Body of pancreas (tissue), 4 donors: ENCODE measurements around the gene C1QC.

Source experiments
- POLR2A ChIP-seq, 3 donors: fragments of 450-650 bp; IDR thresholded peaks; one replicate each; pipeline ENCODE4 v1.6.1; 2016; ENCODE audit warnings: antibody characterized with exemption in 3 of 3, mild to moderate bottlenecking in 2 of 3
- TF ChIP-seq, protein P1 (sequence below), 7 experiments: fragments of 450-650 bp in 4 of 7; fragments of 200-600 bp in 3 of 7; sonication (generic) in 3 of 7; IDR thresholded peaks; one replicate each; pipeline ENCODE4 v1.5.1; 2016 to 2019; ENCODE audit warnings: antibody characterized with exemption in 7 of 7

DNA sequence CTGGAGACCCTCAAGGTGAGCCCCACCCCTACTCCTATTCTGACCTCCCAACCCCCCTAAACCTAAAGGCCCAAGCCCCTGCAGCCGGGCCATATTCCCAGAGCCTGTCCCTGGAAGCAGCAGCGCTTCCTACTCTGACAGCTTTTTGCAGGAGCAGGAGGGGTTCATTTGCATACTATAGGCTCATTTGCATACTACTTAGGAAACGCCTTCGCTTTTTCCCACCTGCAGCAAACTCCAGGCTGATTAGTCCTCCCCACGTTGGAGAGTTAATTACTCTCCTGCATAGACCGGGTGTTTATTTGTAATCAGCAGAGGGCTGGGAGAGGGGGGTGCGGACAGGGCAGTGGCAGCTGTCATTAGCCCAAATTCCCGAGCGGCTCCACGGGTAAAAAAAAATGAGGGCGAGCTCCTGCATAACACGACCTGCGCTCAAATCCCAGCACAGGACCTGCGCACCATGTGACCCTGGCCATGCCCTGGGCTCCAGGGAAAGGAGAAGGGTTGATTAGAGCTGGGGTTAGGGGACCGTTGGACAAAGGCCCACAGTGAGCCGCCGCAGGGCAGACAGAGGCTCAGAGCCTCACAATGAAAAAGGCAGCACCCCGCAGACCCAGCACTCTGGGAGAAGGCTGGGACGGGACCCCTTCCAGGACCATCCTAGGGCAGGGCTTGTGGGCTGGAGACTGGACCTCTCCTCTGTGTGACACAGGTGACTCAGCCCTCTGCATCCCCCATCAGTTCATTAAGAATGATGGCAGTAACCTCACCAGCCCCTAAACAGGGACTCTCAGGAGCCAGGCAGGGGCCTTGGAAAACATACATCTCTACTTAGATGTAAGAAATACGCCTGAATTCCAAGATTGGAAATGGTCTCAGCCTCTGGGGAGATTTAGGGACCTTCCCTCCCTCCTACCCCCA, 16.9 kb upstream of the C1QC start:
- TF ChIP-seq, protein P1, sequence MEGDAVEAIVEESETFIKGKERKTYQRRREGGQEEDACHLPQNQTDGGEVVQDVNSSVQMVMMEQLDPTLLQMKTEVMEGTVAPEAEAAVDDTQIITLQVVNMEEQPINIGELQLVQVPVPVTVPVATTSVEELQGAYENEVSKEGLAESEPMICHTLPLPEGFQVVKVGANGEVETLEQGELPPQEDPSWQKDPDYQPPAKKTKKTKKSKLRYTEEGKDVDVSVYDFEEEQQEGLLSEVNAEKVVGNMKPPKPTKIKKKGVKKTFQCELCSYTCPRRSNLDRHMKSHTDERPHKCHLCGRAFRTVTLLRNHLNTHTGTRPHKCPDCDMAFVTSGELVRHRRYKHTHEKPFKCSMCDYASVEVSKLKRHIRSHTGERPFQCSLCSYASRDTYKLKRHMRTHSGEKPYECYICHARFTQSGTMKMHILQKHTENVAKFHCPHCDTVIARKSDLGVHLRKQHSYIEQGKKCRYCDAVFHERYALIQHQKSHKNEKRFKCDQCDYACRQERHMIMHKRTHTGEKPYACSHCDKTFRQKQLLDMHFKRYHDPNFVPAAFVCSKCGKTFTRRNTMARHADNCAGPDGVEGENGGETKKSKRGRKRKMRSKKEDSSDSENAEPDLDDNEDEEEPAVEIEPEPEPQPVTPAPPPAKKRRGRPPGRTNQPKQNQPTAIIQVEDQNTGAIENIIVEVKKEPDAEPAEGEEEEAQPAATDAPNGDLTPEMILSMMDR (IDR thresholded peaks at IDR 0.05) = no peak
- TF ChIP-seq POLR2A (IDR thresholded peaks at IDR 0.05) = no peak
